DND-41 (cell line): ENCODE results near the gene KDSR.

Experiments
- ATAC-seq: fragments of 200-7000 bp; cut with Tn5 transposase; 3 replicates; pipeline ENCODE4 v1.9.1; 2021; ENCODE audit warnings: low read depth; ENCODE audit not compliant: insufficient read depth
- DNase-seq: peaks from one replicate; pipeline ENCODE4 v3.0.0-alpha.2; 2020
- H2AFZ ChIP-seq: 2 replicates; pipeline ENCODE4 v1.6.0; 2012; ENCODE audit warnings: low read depth, low read length
- H3K27ac ChIP-seq: 2 replicates; pipeline ENCODE4 v1.5.1; 2012; ENCODE audit warnings: low read length, inconsistent platforms
- H3K27me3 ChIP-seq: fragments of 200-600 bp; sonication (generic); 2 replicates; pipeline ENCODE4 v1.6.0; 2012; ENCODE audit warnings: low read length, mild to moderate bottlenecking, inconsistent platforms; ENCODE audit not compliant: insufficient read depth, poor library complexity
- H3K36me3 ChIP-seq: 2 replicates; pipeline ENCODE4 v1.5.1; 2012; ENCODE audit warnings: low read length, inconsistent platforms; ENCODE audit not compliant: insufficient read depth
- H3K4me1 ChIP-seq: 2 replicates; pipeline ENCODE4 v1.5.1; 2012; ENCODE audit warnings: mild to moderate bottlenecking, low read length; ENCODE audit not compliant: insufficient read depth
- H3K4me2 ChIP-seq: 2 replicates; pipeline ENCODE4 v1.6.0; 2012; ENCODE audit warnings: mild to moderate bottlenecking, moderate library complexity, low read length, inconsistent platforms; ENCODE audit not compliant: insufficient read depth
- H3K4me3 ChIP-seq, 2 experiments: fragments of 200-600 bp in 1 of 2; shearing (Covaris generic) in 1 of 2; 2 replicates each; pipeline ENCODE4 v1.5.1; 2012 to 2016; ENCODE audit warnings: inconsistent platforms in 2 of 2, low read length in 2 of 2, mild to moderate bottlenecking in 2 of 2, low read depth in 1 of 2, moderate library complexity in 1 of 2
- H3K79me2 ChIP-seq: 2 replicates; pipeline ENCODE4 v1.6.0; 2012; ENCODE audit warnings: low read length, inconsistent platforms; ENCODE audit not compliant: insufficient read depth
- H3K9ac ChIP-seq: 2 replicates; pipeline ENCODE4 v1.6.0; 2012; ENCODE audit warnings: low read depth, mild to moderate bottlenecking, inconsistent platforms, low read length, moderate library complexity
- H3K9me3 ChIP-seq: 2 replicates; pipeline ENCODE4 v1.5.1; 2012; ENCODE audit warnings: low read length, moderate library complexity, mild to moderate bottlenecking, inconsistent platforms; ENCODE audit not compliant: insufficient read depth, severe bottlenecking
- H4K20me1 ChIP-seq: 2 replicates; pipeline ENCODE4 v1.6.0; 2012; ENCODE audit warnings: low read length; ENCODE audit not compliant: insufficient read depth
- CTCF ChIP-seq: IDR thresholded peaks from 2 replicates; pipeline ENCODE4 v1.5.1; 2012; ENCODE audit warnings: borderline replicate concordance, low read length, moderate library complexity, mild to moderate bottlenecking; ENCODE audit not compliant: poor library complexity, severe bottlenecking; ENCODE audit errors: extremely low read depth
- EZH2 ChIP-seq: IDR thresholded peaks from 3 replicates; pipeline ENCODE4 v1.6.1; 2012; ENCODE audit warnings: borderline replicate concordance, low read depth, mild to moderate bottlenecking, moderate library complexity, low read length, inconsistent platforms; ENCODE audit not compliant: severe bottlenecking

The KDSR gene

GRCh38 chr18:63317982-63318888 is 48.8 kb downstream of the KDSR start:
- DNase-seq (peak; percentile 74), ATAC-seq (peak; percentile 48)
- peak overlapping the region; percentile 78 for H3K9ac ChIP-seq
- H2AFZ ChIP-seq, result peak overlapping the region; percentile 21
- peak overlapping the region; percentile 75 to 95 for H3K4me3 ChIP-seq
- H3K9me3 ChIP-seq, result no peaks in the 10 kb centered on the region
- H3K27me3 ChIP-seq, result no peaks in the 10 kb centered on the region
- H3K27ac ChIP-seq, result peak overlapping the region; percentile 95
- H3K79me2 ChIP-seq, result peaks cover 77% of the 10 kb centered on the region
- H3K4me1 ChIP-seq, result peaks cover 70% of the 10 kb centered on the region
- H3K4me2 ChIP-seq, result peak overlapping the region; percentile 84
- peaks cover 33% of the 10 kb centered on the region for H3K36me3 ChIP-seq
- peaks cover 51% of the 10 kb centered on the region for H4K20me1 ChIP-seq
- TF ChIP-seq EZH2 (no peak), CTCF (peak; percentile 91)

- H3K36me3 ChIP-seq, result peaks cover 40% of the 10 kb centered on the region
- no peaks in the 10 kb centered on the region for H3K27me3 ChIP-seq
- peak overlapping the region; percentile 95 for H3K27ac ChIP-seq
- peaks cover 70% of the 10 kb centered on the region for H3K4me1 ChIP-seq
- H3K9ac ChIP-seq, result peak overlapping the region; percentile 78
- H3K4me3 ChIP-seq, result peak overlapping the region; percentile 75 to 95
- no peak overlapping the region for H2AFZ ChIP-seq
- peak overlapping the region; percentile 84 for H3K4me2 ChIP-seq
- no peak for TF ChIP-seq EZH2
- TF ChIP-seq CTCF, result no peak
- DNase-seq (no peak), ATAC-seq (no peak)
- H3K9me3 ChIP-seq, result no peaks in the 10 kb centered on the region
- peaks cover 84% of the 10 kb centered on the region for H3K79me2 ChIP-seq
- peaks cover 58% of the 10 kb centered on the region for H4K20me1 ChIP-seq
These were observed 49.5 kb downstream of the KDSR start for GRCh38 chr18:63317556-63317946.

- Histone ChIP-seq H3K4me2 (peak overlapping the region; percentile 84), H2AFZ (no peak overlapping the region), H4K20me1 (peaks cover 64% of the 10 kb centered on the region), H3K36me3 (peaks cover 47% of the 10 kb centered on the region), H3K27me3 (no peaks in the 10 kb centered on the region), H3K9ac (peak overlapping the region; percentile 78), H3K27ac (peak overlapping the region; percentile 95), H3K4me1 (peaks cover 70% of the 10 kb centered on the region), H3K79me2 (peaks cover 90% of the 10 kb centered on the region), H3K9me3 (no peaks in the 10 kb centered on the region), H3K4me3 (peak overlapping the region; percentile 75 to 95)
- no peak for ATAC-seq
- no peak for TF ChIP-seq EZH2
- TF ChIP-seq CTCF, result no peak
- no peak for DNase-seq
These were observed 50.1 kb downstream of the KDSR start for GRCh38 chr18:63316612-63317555.
